ENCODE results near the gene INSYN2B.

DNA sequence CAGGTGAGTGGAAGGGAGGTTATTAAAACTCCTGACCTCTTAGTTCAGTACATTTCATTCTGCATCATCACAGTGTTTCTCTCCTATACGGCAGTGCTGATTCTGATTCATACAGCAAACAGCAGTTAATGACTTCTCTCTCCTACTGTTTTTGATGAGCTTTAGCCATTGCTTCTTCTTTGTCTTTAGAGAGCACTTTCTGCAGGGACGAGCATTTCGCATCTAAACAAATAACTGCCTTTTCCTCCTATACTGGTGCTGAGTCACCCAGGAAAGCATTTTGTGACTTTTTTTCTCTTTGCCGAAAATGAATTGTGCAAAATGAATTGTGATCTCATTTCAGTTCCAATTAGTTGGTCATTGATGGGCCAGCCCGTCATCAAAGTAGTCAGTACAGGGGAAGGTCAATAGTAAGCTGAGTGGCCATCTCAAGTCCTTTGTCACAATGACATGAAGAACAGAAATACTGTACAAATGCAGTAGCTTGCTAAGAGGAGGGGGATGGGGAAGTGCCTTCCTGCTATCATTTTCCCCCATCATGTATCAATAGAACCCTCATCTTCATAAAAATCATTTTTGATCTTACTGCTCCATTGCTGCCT is 98.5 kb downstream of the INSYN2B start:
- TF ChIP-seq, protein P1, sequence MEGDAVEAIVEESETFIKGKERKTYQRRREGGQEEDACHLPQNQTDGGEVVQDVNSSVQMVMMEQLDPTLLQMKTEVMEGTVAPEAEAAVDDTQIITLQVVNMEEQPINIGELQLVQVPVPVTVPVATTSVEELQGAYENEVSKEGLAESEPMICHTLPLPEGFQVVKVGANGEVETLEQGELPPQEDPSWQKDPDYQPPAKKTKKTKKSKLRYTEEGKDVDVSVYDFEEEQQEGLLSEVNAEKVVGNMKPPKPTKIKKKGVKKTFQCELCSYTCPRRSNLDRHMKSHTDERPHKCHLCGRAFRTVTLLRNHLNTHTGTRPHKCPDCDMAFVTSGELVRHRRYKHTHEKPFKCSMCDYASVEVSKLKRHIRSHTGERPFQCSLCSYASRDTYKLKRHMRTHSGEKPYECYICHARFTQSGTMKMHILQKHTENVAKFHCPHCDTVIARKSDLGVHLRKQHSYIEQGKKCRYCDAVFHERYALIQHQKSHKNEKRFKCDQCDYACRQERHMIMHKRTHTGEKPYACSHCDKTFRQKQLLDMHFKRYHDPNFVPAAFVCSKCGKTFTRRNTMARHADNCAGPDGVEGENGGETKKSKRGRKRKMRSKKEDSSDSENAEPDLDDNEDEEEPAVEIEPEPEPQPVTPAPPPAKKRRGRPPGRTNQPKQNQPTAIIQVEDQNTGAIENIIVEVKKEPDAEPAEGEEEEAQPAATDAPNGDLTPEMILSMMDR (IDR thresholded peaks at IDR 0.05) = no peak
- TF ChIP-seq POLR2A (IDR thresholded peaks at IDR 0.05) = no peak
